ENCODE results near the gene HDAC4.

HDAC4 gene

GRCh38 chr2:239139566-239139965 is 261.3 kb downstream of the HDAC4 start:
- DNase-seq (ENCODE audit: low spot score): no peak

- no peak for DNase-seq (ENCODE audit: low spot score)
Observed at GRCh38 chr2:239139101-239139500, 261.7 kb downstream of the HDAC4 start.

GRCh38 chr2:239138610-239139009 is 262.2 kb downstream of the HDAC4 start:
- no peak for DNase-seq (ENCODE audit: low spot score)

GRCh38 chr2:239137898-239138283 is 262.9 kb downstream of the HDAC4 start:
- DNase-seq (ENCODE audit: low spot score): no peak

- DNase-seq (ENCODE audit: low spot score): no peak
Observed at GRCh38 chr2:239137165-239137897, 263.5 kb downstream of the HDAC4 start.

GRCh38 chr2:239136762-239137161 is 264.1 kb downstream of the HDAC4 start:
- DNase-seq (ENCODE audit: low spot score): no peak

GRCh38 chr2:239136203-239136602 is 264.6 kb downstream of the HDAC4 start:
- no peak for DNase-seq (ENCODE audit: low spot score)

GRCh38 chr2:239135531-239135930 is 265.3 kb downstream of the HDAC4 start:
- DNase-seq (ENCODE audit: low spot score): no peak

GRCh38 chr2:239133945-239134570 is 266.8 kb downstream of the HDAC4 start:
- DNase-seq (ENCODE audit: low spot score): no peak

GRCh38 chr2:239132786-239133185 is 268.0 kb downstream of the HDAC4 start:
- no peak for DNase-seq (ENCODE audit: low spot score)

GRCh38 chr2:239132156-239132709 is 268.6 kb downstream of the HDAC4 start:
- DNase-seq (ENCODE audit: low spot score): no peak

GRCh38 chr2:239131521-239131920 is 269.3 kb downstream of the HDAC4 start:
- DNase-seq (ENCODE audit: low spot score): no peak

- no peak for DNase-seq (ENCODE audit: low spot score)
Observed at GRCh38 chr2:239130786-239131325, 270.0 kb downstream of the HDAC4 start.

GRCh38 chr2:239130041-239130440 is 270.8 kb downstream of the HDAC4 start:
- no peak for DNase-seq (ENCODE audit: low spot score)

- no peak for DNase-seq (ENCODE audit: low spot score)
Observed at GRCh38 chr2:239129147-239129920, 271.5 kb downstream of the HDAC4 start.

- DNase-seq (ENCODE audit: low spot score): no peak
Observed at GRCh38 chr2:239128706-239129105, 272.1 kb downstream of the HDAC4 start.

- DNase-seq (ENCODE audit: low spot score): no peak
Observed at GRCh38 chr2:239127513-239127912, 273.3 kb downstream of the HDAC4 start.

- DNase-seq (ENCODE audit: low spot score): no peak
Observed at GRCh38 chr2:239125726-239126675, 274.8 kb downstream of the HDAC4 start.

GRCh38 chr2:239124152-239124899 is 276.5 kb downstream of the HDAC4 start:
- no peak for DNase-seq (ENCODE audit: low spot score)

- no peak for DNase-seq (ENCODE audit: low spot score)
Observed at GRCh38 chr2:239122421-239123110, 278.3 kb downstream of the HDAC4 start.
